ENCODE data around the gene SLC14A1. TPM values are rescaled to one million over a fixed set of nuclear protein-coding genes. Genes with fewer than 3 reads are reported as not detected.
A peak's percentile ranks its signal among the peaks of the same experiment; 100 is the strongest.

The SLC14A1 gene
- total and polyA plus RNA-seq, 8 donors, result 0.20 to 4.2 (median 3.1) TPM; not detected in 3

DNA sequence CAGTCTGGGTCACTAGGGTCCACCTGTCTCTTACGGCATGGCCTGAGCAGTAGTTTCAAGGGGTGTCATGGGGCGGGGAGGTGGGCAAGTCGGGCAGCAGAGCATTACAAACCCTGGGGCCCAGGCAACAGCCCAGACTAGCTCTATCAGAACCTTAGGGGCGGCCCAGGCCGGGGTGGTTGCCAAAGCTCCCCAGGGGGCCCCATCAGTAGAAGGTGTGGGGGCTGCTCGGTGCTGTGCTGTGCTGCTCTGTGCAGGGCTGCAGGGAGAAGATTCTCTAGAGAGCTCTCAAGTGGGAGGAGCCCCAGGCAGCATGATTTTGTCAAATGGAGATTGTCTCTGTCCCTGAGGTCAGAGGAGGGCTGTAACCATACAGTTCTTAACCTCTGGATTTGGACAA is 36.4 kb upstream of the SLC14A1 start:
- intact Hi-C loops (cut with DNase I; ENCODE audit: low total_unique reads), result loop anchor here (10.0 kb wide), 1 partner anchor 377 kb away; no protein-coding TSS in a partner anchor
- DNase-seq, result no peak
- Histone ChIP-seq H3K27ac (peak overlapping the region in 4 of 5 donors; percentile 2 to 53 (median 39)), H3K9me3 (no peaks in the 10 kb centered on the region), H3K4me1 (peaks cover 0 to 20% (median 4%) of the 10 kb centered on the region in 4 donors), H3K4me3 (no peak overlapping the region), H3K27me3 (peaks cover 0 to 5% (median 0%) of the 10 kb centered on the region in 3 donors), H3K36me3 (no peaks in the 10 kb centered on the region)
- TF ChIP-seq POLR2A (IDR thresholded peaks at IDR 0.05) (no peak), POLR2AphosphoS5 (IDR thresholded peaks at IDR 0.05) (no peak), CTCF (IDR thresholded peaks at IDR 0.05) (no peak), EP300 (IDR thresholded peaks at IDR 0.05) (no peak)
- 34 to 65% (median 55%) methylated on average over 5 to 6 of the region's 6 CpGs for WGBS, 5 donors

- DNase-seq, result no peak
- WGBS, 5 donors, result 69 to 82% (median 79%) methylated on average over 3 to 4 of the region's 4 CpGs
- TF ChIP-seq EP300 (IDR thresholded peaks at IDR 0.05), result no peak
- TF ChIP-seq POLR2A (IDR thresholded peaks at IDR 0.05), result no peak
- no peak for TF ChIP-seq CTCF (IDR thresholded peaks at IDR 0.05)
- no peak for TF ChIP-seq POLR2AphosphoS5 (IDR thresholded peaks at IDR 0.05)
- H3K27ac ChIP-seq, result peak overlapping the region in 4 of 5 donors; percentile 2 to 53 (median 39)
- no peaks in the 10 kb centered on the region for H3K36me3 ChIP-seq
- intact Hi-C loops (cut with DNase I; ENCODE audit: low total_unique reads), result loop anchor here (10.0 kb wide), 1 partner anchor 377 kb away; no protein-coding TSS in a partner anchor
- H3K4me1 ChIP-seq, result peaks cover 0 to 20% (median 4%) of the 10 kb centered on the region in 4 donors
- no peaks in the 10 kb centered on the region for H3K9me3 ChIP-seq
- H3K27me3 ChIP-seq, result peaks cover 0 to 5% (median 0%) of the 10 kb centered on the region in 3 donors
- H3K4me3 ChIP-seq, result no peak overlapping the region
Observed at GRCh38 chr18:45688113-45688512, 35.9 kb upstream of the SLC14A1 start.

- H3K4me3 ChIP-seq, result no peak overlapping the region
- peaks cover 0 to 5% (median 0%) of the 10 kb centered on the region in 3 donors for H3K27me3 ChIP-seq
- intact Hi-C loops (cut with DNase I; ENCODE audit: low total_unique reads), result loop anchor here (10.0 kb wide), 1 partner anchor 376 kb away; no protein-coding TSS in a partner anchor
- no peaks in the 10 kb centered on the region for H3K9me3 ChIP-seq
- WGBS, 5 donors, result 58 to 72% (median 68%) methylated on average over 4 of the region's 4 CpGs
- TF ChIP-seq CTCF (IDR thresholded peaks at IDR 0.05) (no peak), POLR2AphosphoS5 (IDR thresholded peaks at IDR 0.05) (no peak), EP300 (IDR thresholded peaks at IDR 0.05) (no peak), POLR2A (IDR thresholded peaks at IDR 0.05) (no peak)
- peak in 1 of 2 donors; percentile 37 for DNase-seq
- no peak overlapping the region for H3K27ac ChIP-seq
- no peaks in the 10 kb centered on the region for H3K36me3 ChIP-seq
- H3K4me1 ChIP-seq, result peaks cover 0 to 20% (median 4%) of the 10 kb centered on the region in 4 donors
Observed at GRCh38 chr18:45688833-45689232, 35.1 kb upstream of the SLC14A1 start.

- intact Hi-C loops (cut with DNase I; ENCODE audit: low total_unique reads), result loop anchor here (10.0 kb wide), 1 partner anchor 375 kb away; no protein-coding TSS in a partner anchor
- peaks cover 0 to 20% (median 4%) of the 10 kb centered on the region in 4 donors for H3K4me1 ChIP-seq
- no peak overlapping the region for H3K27ac ChIP-seq
- WGBS, 5 donors, result 66 to 88% (median 72%) methylated on average over 4 of the region's 4 CpGs
- no peak overlapping the region for H3K4me3 ChIP-seq
- no peak for DNase-seq
- no peaks in the 10 kb centered on the region for H3K36me3 ChIP-seq
- H3K27me3 ChIP-seq, result peaks cover 0 to 5% (median 0%) of the 10 kb centered on the region in 3 donors
- H3K9me3 ChIP-seq, result no peaks in the 10 kb centered on the region
- TF ChIP-seq EP300 (IDR thresholded peaks at IDR 0.05), result no peak
- no peak for TF ChIP-seq CTCF (IDR thresholded peaks at IDR 0.05)
- TF ChIP-seq POLR2AphosphoS5 (IDR thresholded peaks at IDR 0.05), result no peak
- TF ChIP-seq POLR2A (IDR thresholded peaks at IDR 0.05), result no peak
Observed at GRCh38 chr18:45689396-45689795, 34.6 kb upstream of the SLC14A1 start.

All from stomach (tissue), 9 donors.